Activated T-cell treated with anti-CD3 and anti-CD28 coated beads, Interleukin-2, amount 50 U/mL, for 72 hours (primary cell): Measurements from ENCODE around the gene LCNL1. TPM values are rescaled to one million over a fixed set of nuclear protein-coding genes. Genes with fewer than 3 reads are reported as not detected.
"Not testable (repeated sequence)": the region's sequence is repeated elsewhere in the genome, so short reads cannot be mapped to it uniquely, and the experiment has no call there.

Experiments
- ATAC-seq, 2 donors: fragments of 150-1000 bp; cut with Tn5 transposase; replicated peaks in 1 of 2; 2 replicates each; pipeline ENCODE4 v1.10.0; 2021; ENCODE audit warnings: moderate library complexity in 2 of 2, mild to moderate bottlenecking in 1 of 2
- DNase-seq, 2 donors: peaks; one replicate each; pipeline ENCODE4 v3.0.0; 2021 to 2022; ENCODE audit warnings: mixed read lengths in 1 of 2
- H3K27ac Mint-ChIP-seq: one replicate; pipeline ENCODE4 v1.8.0; 2022; ENCODE audit warnings: mild to moderate bottlenecking, moderate library complexity, mixed read lengths
- H3K27me3 Mint-ChIP-seq: one replicate; pipeline ENCODE4 v1.8.0; 2022; ENCODE audit warnings: low read depth, mixed read lengths
- H3K36me3 Mint-ChIP-seq, 2 donors: one replicate each; pipeline ENCODE4 v1.8.0; 2022; ENCODE audit warnings: mixed read lengths in 2 of 2, mild to moderate bottlenecking in 1 of 2; ENCODE audit not compliant: insufficient read depth in 2 of 2
- H3K4me1 Mint-ChIP-seq: one replicate; pipeline ENCODE4 v1.8.0; 2022; ENCODE audit warnings: low read depth, mixed read lengths
- H3K4me3 Mint-ChIP-seq, 2 donors: one replicate each; pipeline ENCODE4 v1.8.0; 2022; ENCODE audit warnings: mild to moderate bottlenecking in 2 of 2, mixed read lengths in 2 of 2, moderate library complexity in 2 of 2
- H3K9me3 Mint-ChIP-seq, 2 donors: one replicate each; pipeline ENCODE4 v1.8.0; 2022; ENCODE audit warnings: mixed read lengths in 2 of 2
- total RNA-seq, 2 donors: library from RNA; stranded (reverse); gene quantifications; one replicate each; pipeline ENCODE4 v1.2.3, GENCODE V29; 2022

LCNL1 gene
- total RNA-seq, 2 donors from 2014 or later, result not detected

DNA sequence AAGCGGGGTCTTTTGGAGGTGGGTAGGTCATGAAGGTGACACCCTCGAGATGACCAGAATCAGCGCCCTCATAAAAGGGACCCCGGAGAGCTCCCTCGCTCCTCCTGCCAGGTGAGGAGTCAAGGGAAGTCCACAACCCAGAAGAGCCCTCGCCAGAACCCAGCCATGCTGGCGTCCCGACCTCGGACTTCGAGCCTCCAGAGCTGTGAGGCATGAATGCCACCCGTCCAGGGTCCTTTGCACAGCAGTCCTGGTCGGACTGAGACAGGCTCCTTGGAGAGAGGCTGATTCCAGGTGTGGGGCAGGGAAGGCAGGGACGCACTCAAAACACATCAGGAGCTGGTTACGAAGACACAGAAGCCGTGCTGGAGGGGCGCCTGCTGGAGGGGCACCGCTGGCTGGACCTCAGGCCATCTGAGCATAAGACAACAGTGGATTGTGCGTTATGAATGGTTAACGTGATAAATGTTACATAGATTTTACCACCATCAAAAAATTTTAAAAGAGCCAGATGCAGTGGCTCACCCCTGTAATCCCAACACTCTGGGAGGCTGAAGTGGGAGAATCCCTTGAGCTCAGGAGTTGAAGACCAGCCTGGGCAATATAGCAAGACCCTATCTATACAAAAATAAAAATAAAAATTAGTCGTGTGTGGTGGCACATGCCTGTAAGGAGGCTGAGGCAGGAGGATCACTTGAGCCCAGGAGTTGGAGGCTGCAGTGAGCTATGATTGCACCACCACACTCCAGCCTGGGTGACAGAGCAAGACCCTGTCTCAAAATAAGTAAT is 19.3 kb downstream of the LCNL1 start:
- Mint-ChIP-seq H3K27ac (no peak overlapping the region), H3K4me3 (no peak overlapping the region), H3K4me1 (peaks cover 34% of the 10 kb centered on the region), H3K9me3 (no peaks in the 10 kb centered on the region), H3K27me3 (peaks cover 10% of the 10 kb centered on the region), H3K36me3 (no peaks in the 10 kb centered on the region)
- ATAC-seq, result no peak
- no peak for DNase-seq

DNA sequence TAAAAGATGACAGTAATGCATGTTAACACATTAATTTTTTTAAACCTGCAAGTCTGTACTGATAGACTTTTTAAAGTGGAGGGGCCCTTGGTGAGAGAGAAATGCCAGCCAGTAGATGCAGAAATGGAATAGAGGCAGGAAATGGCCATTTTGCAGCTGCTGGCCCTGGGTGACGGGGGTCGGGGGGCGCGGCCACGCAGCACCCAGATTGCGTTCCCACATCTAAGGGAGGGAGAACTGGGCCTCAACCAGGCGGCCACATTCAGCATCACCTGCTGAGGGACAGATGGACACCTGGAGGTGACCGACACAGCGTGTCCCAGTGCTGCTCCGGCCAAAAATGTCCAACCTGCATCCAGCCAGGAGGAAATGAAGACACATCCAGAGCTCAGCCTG is 19.9 kb downstream of the LCNL1 start:
- peaks cover 8% of the 10 kb centered on the region for H3K27me3 Mint-ChIP-seq
- no peaks in the 10 kb centered on the region for H3K36me3 Mint-ChIP-seq
- no peak overlapping the region for H3K4me3 Mint-ChIP-seq
- DNase-seq, result no peak
- ATAC-seq, result no peak
- H3K4me1 Mint-ChIP-seq, result peaks cover 30% of the 10 kb centered on the region
- H3K9me3 Mint-ChIP-seq, result no peaks in the 10 kb centered on the region
- no peak overlapping the region for H3K27ac Mint-ChIP-seq

DNA sequence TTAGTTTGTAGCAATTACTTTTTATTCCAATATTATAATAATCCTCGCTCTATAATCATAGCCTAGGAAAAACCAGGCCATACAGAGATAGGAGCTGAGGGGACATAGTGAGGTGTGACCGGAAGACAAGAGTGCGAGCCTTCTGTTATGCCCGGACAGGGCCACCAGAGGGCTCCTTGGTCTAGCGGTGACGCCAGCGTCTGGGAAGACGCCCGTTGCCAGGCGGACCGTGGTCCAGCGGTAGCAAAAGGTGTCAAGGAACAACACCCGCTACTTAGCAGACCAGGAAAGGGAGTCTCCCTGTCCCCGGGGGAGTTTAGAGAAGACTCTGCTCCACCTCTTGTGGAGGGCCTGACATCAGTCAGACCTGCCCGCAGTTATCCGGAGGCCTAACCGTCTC is 21.5 kb downstream of the LCNL1 start:
- H3K36me3 Mint-ChIP-seq, H3K4me3 Mint-ChIP-seq, H3K27me3 Mint-ChIP-seq, H3K27ac Mint-ChIP-seq, DNase-seq, ATAC-seq, H3K9me3 Mint-ChIP-seq: not testable (repeated sequence)
- H3K4me1 Mint-ChIP-seq, result peaks cover 14% of the 10 kb centered on the region

DNA sequence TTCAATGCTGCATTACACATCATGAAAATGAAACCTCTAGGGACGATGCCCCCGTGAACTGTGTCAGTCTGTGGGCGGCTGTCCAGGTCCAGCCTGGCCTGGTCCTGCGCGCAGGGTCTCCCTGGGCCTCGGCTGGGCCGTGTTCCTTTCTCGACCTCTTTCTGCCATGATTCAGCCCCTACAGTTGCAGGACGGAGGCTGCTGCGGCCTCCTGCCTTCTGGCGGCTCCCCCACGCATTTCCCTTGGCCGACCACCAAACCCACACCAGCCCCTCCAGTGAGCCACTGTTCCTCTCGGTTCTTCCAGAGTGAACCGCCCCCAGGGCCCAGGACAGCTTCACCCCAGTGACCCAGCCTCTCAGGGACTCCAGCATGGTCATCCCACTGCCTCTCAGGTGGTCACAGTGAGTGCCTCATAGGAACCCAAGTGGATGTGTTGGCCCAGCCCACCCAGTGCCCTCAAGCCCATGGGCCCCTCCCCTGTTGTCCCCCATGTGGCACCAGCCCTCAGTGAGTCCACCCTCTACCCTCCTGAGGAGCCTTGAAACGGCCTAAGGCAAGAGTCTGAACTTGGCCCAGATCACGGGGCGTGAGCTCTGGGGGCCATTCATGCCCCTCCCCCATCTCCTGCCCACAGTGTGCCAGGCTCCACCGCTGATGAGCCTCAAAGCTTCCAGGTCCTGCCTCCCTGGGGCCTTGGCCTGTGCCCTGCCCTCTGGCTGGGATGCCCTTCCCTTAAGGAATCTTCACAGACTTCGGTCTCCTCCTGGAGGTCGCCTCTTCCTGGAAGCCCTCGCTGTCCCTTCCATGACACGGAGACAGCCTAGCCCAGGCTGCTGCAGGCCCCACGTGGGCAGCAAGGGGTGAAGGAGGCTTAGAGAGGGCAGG is 23.6 kb downstream of the LCNL1 start:
- DNase-seq, result peak in 1 of 2 donors; percentile 23
- H3K4me3 Mint-ChIP-seq, result peak overlapping the region in 1 of 2 donors; percentile 4
- H3K27me3 Mint-ChIP-seq, result no peaks in the 10 kb centered on the region
- H3K27ac Mint-ChIP-seq, result no peak overlapping the region
- H3K9me3 Mint-ChIP-seq, result no peaks in the 10 kb centered on the region
- ATAC-seq, result peak; percentile 36 to 45
- no peaks in the 10 kb centered on the region for H3K36me3 Mint-ChIP-seq
- H3K4me1 Mint-ChIP-seq, result no peaks in the 10 kb centered on the region

DNA sequence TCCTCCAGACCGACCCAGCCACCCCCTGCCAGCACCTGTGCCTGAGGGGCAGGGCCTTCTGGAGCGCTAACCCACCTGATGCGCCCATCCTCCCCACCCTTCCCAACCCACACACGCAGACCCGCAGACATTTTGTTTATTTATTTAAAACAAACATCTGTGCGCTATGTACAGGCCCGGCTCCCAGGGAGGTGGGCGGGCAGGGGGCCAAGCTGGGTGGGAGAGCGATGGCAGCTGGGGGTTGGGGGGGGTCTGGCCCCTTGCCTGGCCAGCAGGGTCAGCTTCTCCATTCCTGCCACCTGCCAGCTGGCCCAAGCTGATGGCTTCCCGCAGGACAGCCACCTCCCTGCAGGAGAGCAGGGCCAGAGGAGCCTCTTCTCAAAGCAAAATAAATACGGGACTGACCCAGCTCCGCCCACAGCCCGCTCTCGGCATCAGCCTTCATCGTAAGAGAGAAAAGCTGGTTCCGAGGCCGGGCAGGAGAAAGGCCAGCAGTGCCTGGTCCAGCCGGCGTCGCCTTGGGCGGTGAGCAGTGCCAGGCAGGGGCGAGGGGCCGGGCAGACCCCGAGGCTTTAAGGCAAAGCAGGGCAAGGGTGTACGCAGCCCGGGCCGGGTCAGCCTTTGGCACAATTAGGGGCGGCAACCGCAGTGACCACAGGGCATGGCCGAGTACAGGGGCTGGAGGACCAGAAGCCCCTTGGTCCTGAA is 24.5 kb downstream of the LCNL1 start:
- H3K27ac Mint-ChIP-seq, result no peak overlapping the region
- H3K4me3 Mint-ChIP-seq, result no peak overlapping the region

DNA sequence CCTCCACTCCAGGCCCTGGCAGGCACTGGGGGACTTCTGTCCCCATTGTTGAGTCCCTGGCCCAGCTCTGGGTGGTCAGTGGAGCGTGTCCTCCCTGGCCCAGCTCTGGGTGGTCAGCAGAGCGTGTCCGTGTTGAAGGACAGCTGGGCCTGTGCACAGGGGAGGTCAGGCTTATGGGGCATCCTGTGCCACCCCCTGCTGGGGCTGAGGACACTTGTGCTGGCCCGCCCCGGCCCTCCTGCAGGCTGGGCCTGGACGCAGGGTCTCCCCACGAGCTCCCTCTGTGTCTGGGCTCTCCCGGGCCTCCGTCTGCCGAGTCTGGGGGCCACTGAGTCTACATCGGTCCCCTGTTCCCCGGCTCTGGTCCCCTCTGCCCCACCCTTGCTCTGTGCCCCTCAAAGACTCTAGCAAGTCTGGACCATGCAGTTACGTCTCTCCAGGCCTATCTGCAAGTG is 25.1 kb downstream of the LCNL1 start:
- H3K4me1 Mint-ChIP-seq, result no peaks in the 10 kb centered on the region
- H3K4me3 Mint-ChIP-seq, result no peak overlapping the region
- no peak overlapping the region for H3K27ac Mint-ChIP-seq
- ATAC-seq (no peak), DNase-seq (no peak)
- no peaks in the 10 kb centered on the region for H3K27me3 Mint-ChIP-seq
- no peaks in the 10 kb centered on the region for H3K9me3 Mint-ChIP-seq
- no peaks in the 10 kb centered on the region for H3K36me3 Mint-ChIP-seq

More for the DNA sequence above, 24.5 kb downstream of the LCNL1 start:
- H3K27me3 Mint-ChIP-seq, result no peaks in the 10 kb centered on the region
- ATAC-seq, result no peak
- H3K9me3 Mint-ChIP-seq, result no peaks in the 10 kb centered on the region
- H3K4me1 Mint-ChIP-seq, result no peaks in the 10 kb centered on the region
- no peaks in the 10 kb centered on the region for H3K36me3 Mint-ChIP-seq
- no peak for DNase-seq

DNA sequence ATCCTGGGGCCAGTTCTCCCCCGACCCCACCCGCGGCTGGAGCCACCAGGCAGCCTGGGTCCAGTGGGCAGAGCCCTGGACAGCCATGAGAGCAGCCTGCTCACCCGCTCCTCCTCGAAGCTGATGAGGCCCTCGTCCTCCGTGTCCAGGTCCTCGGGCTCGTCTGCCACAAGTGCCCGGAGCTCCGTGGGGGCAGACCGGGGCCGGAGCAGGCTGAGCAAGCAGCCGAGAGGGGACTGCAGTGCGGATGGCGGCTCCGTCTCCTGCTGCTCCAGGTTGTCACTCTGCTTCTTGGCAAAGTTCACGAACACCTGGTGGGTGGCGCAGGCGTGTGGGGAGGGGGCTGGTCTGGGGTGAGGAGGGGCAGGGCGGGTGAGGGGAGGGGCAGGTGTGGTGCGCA is 25.5 kb downstream of the LCNL1 start:
- ATAC-seq (no peak), DNase-seq (no peak)
- no peaks in the 10 kb centered on the region for H3K36me3 Mint-ChIP-seq
- H3K4me1 Mint-ChIP-seq, result no peaks in the 10 kb centered on the region
- H3K27ac Mint-ChIP-seq, result no peak overlapping the region
- no peak overlapping the region for H3K4me3 Mint-ChIP-seq
- H3K27me3 Mint-ChIP-seq, result no peaks in the 10 kb centered on the region
- no peaks in the 10 kb centered on the region for H3K9me3 Mint-ChIP-seq

DNA sequence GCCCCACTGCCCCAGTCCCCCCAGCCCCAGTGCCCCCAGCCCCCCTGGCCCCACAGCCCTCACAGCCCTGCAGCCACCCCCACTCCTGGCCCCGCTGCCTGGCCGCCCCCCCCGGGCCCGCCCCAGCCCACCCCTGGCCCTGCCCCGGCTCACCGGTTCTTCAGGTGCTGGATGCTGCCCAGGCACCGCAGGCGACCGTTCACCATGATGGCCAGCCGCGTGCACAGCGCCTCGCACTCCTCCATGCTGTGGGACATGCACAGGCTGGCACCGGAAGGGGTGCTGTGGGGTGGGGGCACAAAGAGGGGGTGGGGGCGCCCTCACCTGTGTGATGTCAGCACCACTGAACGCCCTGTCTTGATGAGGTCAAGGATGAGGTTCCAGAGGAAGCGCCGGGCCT is 26.4 kb downstream of the LCNL1 start:
- no peaks in the 10 kb centered on the region for H3K36me3 Mint-ChIP-seq
- H3K27me3 Mint-ChIP-seq, result no peaks in the 10 kb centered on the region
- no peaks in the 10 kb centered on the region for H3K9me3 Mint-ChIP-seq
- no peaks in the 10 kb centered on the region for H3K4me1 Mint-ChIP-seq
- H3K27ac Mint-ChIP-seq, result no peak overlapping the region
- DNase-seq, result no peak
- H3K4me3 Mint-ChIP-seq, result no peak overlapping the region
- ATAC-seq, result no peak

DNA sequence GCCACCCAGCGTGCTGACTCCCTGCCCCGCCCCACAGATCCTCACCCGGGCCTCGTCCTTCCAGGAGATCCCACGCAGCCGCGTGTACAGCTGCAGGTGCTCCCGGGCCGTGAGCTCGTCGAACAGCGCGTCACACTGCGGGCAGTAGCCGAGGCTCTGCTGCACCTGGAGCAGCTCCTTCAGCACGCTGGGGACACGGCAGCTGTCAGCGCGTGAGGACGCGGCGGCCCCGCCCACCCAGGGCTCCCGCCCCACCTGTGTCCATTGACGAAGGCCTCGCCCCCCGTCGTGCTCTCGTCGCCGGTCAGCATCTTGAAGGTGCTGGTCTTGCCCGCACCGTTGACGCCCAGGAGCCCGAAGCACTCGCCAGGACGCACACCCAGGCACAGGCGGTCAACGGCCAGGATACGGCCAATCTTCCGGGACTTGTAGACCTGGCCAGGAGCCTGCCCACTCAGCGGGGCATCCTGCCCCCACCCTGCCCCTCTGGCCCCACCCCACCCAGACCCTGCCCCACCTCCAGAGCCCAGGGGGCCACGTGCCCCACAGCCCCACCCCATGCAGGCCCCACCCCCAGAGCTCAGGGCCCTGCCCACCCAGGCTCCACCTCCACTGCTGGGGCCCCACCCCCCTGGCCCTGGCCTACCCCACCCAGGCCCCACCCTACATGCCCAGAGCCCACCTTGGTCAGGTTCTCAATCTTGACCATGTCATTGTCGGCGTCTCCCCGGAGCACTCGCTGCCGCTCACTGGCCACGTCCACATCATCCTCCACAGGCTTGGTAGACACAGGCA is 27.3 kb downstream of the LCNL1 start:
- H3K36me3 Mint-ChIP-seq, result no peaks in the 10 kb centered on the region
- DNase-seq (no peak), ATAC-seq (no peak)
- no peaks in the 10 kb centered on the region for H3K27me3 Mint-ChIP-seq
- no peak overlapping the region for H3K4me3 Mint-ChIP-seq
- no peaks in the 10 kb centered on the region for H3K4me1 Mint-ChIP-seq
- H3K27ac Mint-ChIP-seq, result no peak overlapping the region
- H3K9me3 Mint-ChIP-seq, result no peaks in the 10 kb centered on the region

DNA sequence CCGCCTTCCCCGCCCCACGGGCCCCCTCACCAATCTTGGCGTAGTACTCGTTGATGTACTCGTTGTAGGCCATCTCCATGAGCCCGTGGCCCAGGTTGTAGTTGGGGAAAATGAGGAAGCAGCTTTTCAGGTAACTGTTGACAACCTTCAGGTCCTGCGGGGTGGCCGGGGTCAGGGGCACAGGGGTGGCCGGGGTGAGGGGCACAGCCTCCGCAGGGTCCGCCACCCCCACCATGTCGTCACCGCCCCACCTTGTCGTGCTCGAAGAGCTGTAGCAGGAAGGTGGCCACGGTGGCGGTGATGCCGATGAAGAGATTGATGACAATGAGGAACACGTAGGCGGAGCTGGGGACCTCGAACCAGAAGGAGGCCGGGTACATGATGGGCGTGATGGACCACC is 28.4 kb downstream of the LCNL1 start:
- Mint-ChIP-seq H3K36me3 (no peaks in the 10 kb centered on the region), H3K9me3 (no peaks in the 10 kb centered on the region), H3K27ac (no peak overlapping the region), H3K4me1 (no peaks in the 10 kb centered on the region), H3K27me3 (no peaks in the 10 kb centered on the region), H3K4me3 (no peak overlapping the region)
- ATAC-seq (no peak), DNase-seq (no peak)

DNA sequence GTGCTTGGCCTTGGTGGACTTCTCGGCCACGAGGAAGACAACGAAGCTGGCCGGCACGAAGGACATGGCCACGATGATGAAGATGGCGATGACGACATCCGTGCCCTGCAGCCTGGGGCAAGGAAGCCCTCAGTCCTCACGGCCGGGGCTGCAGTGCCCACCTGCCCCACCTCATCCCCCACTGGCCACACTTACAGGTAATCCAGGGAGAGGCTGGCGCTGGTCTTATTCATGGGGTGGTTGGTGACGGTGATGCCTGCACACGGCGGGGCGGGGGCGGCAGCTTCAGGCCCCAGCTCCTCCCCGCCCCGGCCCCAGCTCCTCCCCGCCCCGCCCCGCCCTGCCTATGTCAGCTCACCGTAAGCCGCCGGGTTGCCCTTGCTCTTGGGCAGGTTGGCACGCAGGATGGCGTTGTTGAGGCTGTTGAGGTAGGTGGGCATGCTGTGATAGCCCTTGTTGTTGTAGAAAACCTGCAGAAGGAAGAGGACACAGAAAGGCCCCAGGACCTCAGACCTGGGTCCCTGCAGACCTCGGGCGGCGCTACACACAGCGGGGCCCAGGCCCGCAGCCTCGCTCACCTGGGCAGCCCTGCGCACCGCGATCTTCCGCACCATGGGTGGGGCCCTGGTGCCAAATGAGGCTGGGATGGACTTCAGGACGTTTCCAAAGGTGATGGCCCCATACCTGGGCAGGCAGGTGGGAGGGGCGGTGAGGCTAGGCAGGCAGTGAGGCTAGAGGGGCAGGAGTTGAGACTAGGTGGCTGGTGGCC is 29.3 kb downstream of the LCNL1 start:
- H3K36me3 Mint-ChIP-seq, result no peaks in the 10 kb centered on the region
- ATAC-seq, result no peak
- DNase-seq, result no peak
- H3K4me1 Mint-ChIP-seq, result no peaks in the 10 kb centered on the region
- H3K27ac Mint-ChIP-seq, result no peak overlapping the region
- no peaks in the 10 kb centered on the region for H3K27me3 Mint-ChIP-seq
- H3K4me3 Mint-ChIP-seq, result no peak overlapping the region
- H3K9me3 Mint-ChIP-seq, result no peaks in the 10 kb centered on the region
